Smooth muscle cell of the brain vasculature (primary cell): ENCODE results near the gene NME7.
"Not testable (repeated sequence)": the region's sequence is repeated elsewhere in the genome, so short reads cannot be mapped to it uniquely, and the experiment has no call there.

Experiments used
- DNase-seq: peaks from one replicate; pipeline ENCODE4 v3.0.0-alpha.2; 2012; ENCODE audit warnings: low read depth, low spot score

NME7 gene

DNA sequence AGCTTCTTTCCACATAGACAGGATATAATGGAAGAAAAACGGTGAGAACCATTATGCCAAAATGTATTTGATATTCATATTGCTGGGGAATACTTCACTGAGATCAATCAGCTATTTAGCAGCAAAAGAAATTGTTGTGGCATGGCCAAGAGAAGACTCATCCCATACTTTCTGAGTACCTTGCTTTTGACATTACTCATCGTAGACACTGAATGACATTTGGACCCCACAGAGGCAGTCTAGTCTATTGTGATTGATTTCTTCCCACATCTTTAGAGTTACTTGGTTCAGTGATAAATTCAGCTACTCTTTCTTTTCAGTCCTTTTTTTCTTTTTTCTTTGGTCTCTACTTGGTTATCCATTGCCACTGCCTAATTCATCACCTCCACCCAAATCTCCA lies 239.0 kb downstream of the NME7 start:
- DNase-seq = no peak

- no peak for DNase-seq
These were observed 240.3 kb downstream of the NME7 start for GRCh38 chr1:169127305-169127704.

- DNase-seq = no peak
These were observed 241.3 kb downstream of the NME7 start for GRCh38 chr1:169126335-169126734.

DNA sequence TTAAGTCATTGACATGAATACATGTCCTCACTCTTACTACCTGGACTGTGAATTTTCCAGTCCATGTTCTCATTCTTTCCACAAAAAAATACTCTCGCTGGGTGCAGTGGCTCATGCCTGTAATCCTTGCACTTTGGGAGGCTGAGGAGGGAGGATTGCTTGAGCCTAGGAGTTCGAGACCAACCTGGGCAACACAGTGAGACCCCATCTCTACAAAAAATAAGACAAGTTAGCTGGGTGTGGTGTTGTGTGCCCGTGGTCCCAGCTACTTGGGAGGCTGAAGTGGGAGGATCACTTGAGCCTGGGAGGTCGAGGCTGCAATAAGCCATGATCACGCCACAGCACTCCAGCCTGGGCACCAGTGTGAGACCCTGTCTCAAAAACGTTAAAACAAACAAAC lies 242.0 kb downstream of the NME7 start:
- not testable (repeated sequence) for DNase-seq

DNA sequence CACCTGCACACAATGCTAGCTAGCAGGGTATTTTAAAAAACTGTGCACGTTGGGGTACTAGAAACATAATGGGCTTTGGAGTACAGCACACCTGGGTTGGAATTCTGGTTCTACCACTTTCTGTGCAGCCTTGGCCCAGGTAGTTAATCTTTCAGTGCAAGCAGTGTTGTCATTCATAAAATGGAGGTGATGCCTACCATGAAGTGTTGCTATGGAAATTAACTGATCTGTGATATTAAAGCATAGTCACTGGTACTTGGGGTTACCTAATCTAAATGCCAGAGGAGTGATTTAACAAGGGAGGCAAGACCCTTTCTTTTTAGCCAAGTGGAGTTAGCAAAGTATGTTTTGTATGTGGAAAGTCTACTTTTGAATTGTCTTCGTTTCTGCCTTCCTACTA lies 243.1 kb downstream of the NME7 start:
- no peak for DNase-seq

DNA sequence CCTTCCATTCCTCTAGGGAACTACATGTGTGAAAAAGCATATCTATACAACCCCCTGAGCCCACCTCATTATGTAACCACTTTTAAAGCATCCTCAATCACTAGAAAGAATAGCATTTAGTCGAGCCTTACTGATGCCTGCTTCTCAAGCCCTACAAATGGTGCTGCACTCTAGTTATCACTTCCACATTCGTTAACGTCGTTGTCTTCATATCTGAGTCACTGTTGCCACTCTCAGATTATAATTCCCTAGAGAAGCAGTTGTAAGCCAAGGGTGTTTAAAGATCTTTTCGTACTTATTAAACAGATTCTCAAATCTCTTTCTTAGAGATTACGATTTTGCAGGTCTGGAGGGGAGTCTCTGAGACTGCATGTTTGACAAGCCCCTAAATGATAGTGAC lies 244.6 kb downstream of the NME7 start:
- DNase-seq = no peak

GRCh38 chr1:169121146-169121923 lies 246.3 kb downstream of the NME7 start:
- DNase-seq = no peak

- no peak for DNase-seq
These were observed 247.5 kb downstream of the NME7 start for GRCh38 chr1:169120066-169120465.

- no peak for DNase-seq
These were observed 248.2 kb downstream of the NME7 start for GRCh38 chr1:169119405-169119804.

DNA sequence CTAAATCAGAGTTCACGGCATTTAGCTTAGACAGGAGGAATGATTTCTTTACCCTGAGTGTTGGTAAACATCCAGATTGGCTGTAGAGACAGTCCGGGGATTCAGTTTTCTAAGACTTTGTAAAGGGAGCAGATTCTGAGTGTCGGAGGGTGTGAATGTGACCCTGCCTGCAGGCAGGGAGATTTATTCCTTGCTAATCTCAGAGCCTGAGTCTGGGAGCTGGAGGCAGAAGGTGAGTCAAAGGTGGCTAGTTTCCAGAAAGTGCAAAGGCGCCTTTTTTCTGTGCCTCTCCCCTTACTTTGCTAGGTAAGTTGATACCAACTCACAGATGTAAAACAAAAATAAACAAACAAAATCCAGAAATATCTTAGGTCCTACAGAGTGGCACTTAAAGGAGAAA lies 249.4 kb downstream of the NME7 start:
- no peak for DNase-seq

- DNase-seq = no peak
These were observed 250.0 kb downstream of the NME7 start for GRCh38 chr1:169117599-169117998.

- DNase-seq = no peak
These were observed 250.6 kb downstream of the NME7 start for GRCh38 chr1:169117014-169117413.

GRCh38 chr1:169115891-169116585 lies 251.6 kb downstream of the NME7 start:
- DNase-seq = no peak

GRCh38 chr1:169113613-169114119 lies 253.9 kb downstream of the NME7 start:
- no peak for DNase-seq

GRCh38 chr1:169112241-169112640 lies 255.4 kb downstream of the NME7 start:
- DNase-seq = no peak

GRCh38 chr1:169111472-169111871 lies 256.1 kb downstream of the NME7 start:
- DNase-seq = no peak

DNA sequence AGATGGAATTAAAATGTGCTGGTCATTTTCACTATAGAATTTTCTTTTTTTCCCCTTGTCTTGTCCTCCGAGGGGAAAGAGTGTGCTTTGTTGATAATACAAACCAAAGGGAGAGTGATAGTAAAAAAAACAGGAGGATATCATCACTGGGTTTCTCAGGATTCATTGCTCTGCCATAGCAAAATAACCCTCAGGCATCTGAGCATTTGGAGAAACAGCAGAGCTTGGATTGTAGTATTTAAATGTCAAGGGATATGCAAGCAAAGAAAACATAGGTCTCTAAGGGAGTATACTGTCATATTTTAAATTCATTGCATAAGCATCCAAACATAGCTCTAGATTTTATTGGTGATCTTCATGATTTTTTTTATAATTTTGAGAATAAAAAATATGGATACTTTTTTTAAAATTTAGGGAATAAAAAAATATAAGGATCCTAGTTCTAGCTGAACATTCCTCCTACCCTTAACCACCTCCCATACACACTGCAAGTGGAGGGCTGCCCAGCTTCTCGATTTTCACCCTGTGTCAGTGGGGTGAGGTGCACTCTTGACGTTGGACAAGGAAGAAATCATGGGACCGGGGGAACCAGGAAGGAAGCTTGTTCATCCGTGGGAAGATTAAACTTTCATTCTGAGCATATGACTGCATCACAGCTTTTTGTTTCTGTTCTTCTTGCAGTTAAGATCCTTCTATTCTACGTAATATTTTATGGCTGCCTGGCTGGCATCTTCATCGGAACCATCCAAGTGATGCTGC lies 256.7 kb downstream of the NME7 start:
- DNase-seq = no peak

- no peak for DNase-seq
These were observed 257.4 kb downstream of the NME7 start for GRCh38 chr1:169110236-169110635.

DNA sequence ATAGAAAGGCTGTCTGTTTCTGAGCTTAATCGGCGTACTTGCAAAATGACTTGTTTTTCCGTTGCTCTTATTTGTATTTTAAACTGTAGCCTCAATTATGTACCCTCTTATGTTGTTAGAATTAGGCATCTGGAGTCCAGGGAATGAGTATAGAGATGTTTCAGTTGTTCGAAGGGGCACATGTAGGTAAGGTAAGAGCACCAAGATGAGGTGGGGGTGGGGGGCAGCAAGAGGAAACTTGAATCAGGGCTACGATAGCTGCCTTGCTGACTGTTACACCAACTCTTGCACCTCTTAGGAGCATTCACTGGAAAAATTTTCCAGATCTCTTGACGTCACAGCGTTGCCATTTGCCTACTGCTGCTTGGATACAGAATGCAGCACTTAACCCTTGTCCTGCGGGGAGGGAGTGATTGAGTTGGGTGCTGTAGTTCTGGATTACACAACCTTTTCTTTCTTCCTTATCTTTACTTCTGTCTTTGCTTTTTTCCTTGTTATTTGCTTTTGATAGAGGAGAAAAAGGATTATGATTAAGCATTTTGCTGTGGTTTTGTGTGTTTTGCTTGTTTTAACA lies 257.9 kb downstream of the NME7 start:
- DNase-seq = no peak

DNA sequence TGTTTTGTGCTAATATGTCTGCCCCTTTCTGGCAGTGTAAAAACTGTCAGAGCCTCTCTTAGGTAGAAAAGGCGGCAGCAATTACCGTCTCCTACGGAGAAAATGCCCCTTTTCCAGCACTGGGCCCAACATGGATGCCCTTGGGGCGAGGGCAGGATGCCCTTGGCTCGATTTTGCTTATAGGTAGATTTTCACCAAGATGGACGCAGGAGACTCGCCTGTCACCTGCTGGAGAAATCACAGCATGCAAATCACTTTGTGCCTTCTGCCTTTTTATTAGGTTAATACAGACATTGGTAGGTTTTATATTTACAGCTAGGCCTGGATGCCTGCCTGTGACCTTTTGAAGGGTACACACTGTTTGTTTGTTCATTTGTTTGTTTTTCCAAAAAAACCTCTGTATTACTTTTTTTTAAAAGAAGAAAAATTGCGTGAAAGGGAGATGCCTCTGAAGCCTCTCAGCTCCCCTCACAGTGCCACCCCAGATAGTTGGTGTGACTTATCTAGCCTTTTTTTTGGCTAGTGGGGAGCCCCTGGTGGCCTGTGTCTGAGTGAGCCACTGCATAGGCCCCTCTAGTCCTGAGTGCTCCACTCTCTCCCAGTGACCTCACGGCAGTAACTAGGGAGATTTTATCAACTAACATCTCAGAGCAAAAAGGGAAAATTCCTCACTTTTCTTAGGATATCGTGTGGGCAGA lies 258.6 kb downstream of the NME7 start:
- no peak for DNase-seq

GRCh38 chr1:169108223-169108622 lies 259.4 kb downstream of the NME7 start:
- DNase-seq = no peak
